Stimulated activated CD4-positive, alpha-beta T cell treated with anti-CD3 and anti-CD28 coated beads, Interleukin-15, amount 100 ng/mL, for 48 hours (primary cell): ENCODE results near the gene TMSB15A.
A peak's percentile ranks its signal among the peaks of the same experiment; 100 is the strongest.
"Not testable (repeated sequence)": the region's sequence is repeated elsewhere in the genome, so short reads cannot be mapped to it uniquely, and the experiment has no call there.

ENCODE experiments used
- DNase-seq, 2 donors: peaks; one replicate each; pipeline ENCODE4 v3.0.0-alpha.2; 2020; ENCODE audit warnings: low read depth in 2 of 2

TMSB15A gene

DNA sequence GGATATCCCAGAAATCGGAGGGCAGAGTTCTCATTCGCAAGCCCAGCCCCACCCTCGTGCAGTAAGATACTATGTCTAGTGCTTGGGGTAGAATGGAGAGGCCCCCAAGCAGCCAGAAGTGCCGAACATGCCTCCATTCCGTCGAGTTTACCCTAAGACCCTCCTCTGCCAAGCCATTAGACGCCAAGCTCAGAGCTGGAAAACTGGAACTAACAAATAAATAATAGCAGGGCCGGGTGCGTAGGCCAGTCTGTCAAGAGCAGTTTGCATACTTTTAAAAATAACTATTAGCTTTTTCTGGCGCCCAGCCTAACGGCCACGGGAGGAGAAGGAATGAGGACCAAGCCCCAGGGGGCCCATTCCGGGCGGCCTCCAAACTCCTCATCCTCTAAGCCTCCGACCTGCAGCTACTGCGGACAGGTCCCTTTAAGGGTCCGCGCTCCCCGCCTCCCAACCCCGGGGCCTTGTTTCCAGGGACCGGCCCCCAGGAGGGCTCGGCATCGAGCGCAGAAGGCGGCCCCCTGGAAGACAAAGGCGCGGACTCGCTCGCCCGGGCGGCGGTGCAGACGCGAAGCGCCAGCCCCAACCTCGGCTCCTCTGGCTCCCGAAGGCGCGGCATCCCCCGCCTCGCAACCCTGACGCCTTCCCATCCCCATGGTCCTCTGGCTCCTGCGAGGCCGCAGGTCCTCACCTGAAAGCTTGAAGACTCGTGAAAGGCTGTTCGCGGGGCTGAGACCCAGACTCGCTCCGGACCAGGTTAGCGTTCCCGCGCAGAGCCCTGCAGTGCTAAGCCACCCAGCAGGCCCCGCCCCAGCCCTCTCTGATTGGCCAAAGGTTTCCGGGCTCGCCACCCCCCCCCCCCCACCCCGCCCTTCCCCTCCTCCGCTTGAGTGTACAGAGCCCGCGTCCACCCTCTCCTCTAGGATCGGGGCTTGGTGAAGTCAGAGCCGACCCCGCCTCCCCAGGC is at the start of gene TMSB15A:
TSS of gene TMSB15A (minus strand) at position 765 of the 967 bp plus-strand sequence.
- DNase-seq: peak; percentile 16 to 38

DNA sequence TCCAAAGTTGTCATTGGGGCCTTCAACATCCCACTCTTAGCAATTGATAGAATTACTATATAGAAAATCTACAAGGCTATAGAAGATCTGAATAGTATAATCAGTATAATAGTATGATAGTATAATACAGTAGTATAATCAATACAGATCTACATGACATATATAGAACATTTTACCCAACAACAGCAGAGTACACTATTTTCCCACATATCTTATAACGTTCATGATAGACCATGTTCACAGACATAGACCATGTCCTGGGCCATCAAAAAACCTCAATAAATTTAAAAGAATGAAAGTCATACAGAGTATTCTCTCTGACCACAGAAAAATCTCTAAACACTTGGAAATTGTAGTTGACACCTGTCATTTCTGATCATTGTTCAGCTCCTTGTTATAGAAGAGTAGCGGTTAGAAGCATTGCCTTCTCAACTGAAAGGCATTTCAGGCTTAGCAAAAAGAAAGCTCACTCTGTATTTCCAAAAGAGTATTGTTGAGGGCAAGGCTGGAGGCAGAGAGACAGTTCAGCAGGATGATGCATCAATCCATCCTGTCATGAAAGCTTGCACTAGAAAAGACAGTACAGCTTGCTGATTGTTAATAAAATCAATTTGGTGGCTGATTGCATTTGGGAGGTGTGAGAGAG is 44.0 kb upstream of the TMSB15A start:
- no peak for DNase-seq

- DNase-seq: no peak
Observed at GRCh38 chrX:102558607-102559006, 42.1 kb upstream of the TMSB15A start.

DNA sequence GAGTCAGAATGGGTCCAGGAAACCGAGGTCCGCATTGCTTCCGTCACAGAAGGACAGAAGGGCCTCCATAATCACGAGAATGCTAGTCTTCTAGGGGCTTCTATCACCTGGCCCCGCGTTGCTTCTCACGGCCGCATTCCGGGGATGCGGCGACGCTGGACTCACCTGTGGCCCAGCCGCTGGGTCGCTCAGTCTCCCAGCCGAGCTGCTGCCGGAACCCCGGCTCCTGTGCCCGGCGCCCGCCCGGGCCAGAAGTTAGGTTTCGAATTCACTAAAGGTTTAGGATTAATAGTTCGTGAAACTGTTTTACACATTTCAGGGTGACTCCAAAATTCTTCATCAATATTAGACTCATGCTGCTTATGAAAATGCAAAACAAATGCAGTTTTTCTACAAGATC is 31.7 kb upstream of the TMSB15A start:
- DNase-seq: no peak

DNA sequence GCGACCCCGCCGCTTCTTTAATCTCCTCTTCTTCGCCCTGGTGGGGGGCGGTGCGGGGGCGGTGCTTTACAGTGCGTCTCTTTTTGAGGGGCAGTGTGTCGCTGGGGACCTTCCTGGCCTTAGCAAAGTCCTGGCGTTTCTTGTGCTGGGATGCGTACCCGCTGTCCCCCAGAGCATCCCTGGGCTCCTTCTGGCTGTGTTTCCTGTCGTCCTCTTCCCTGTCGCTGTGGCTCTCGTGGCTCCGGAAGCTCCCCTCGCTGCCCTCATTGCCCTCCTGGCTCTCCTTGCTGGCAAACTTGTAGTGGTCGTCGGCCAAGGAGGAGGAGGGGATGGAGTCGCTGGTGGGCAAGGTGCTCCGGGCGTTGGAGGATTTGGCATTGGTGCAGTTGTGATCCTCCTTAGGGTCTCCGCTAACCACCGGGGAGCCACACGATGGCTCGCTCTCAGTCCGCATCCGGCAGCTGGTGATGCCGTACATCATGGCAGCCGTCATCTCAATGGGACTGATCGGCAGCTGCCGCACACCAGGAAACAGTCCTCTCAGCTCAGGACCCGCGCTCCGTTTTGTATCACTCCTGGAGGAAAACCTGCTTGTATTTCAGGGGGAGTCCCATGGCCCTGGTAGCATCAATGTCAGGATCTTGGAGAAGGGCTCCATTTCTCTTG is 30.4 kb upstream of the TMSB15A start:
- no peak for DNase-seq

- not testable (repeated sequence) for DNase-seq
Observed at GRCh38 chrX:102546175-102546574, 29.6 kb upstream of the TMSB15A start.

- no peak for DNase-seq
Observed at GRCh38 chrX:102535958-102536357, 19.4 kb upstream of the TMSB15A start.

- DNase-seq: no peak
Observed at GRCh38 chrX:102517326-102517725, 787 bp upstream of the TMSB15A start.

GRCh38 chrX:102514536-102514935 is 2.0 kb downstream of the TMSB15A start:
- no peak for DNase-seq

GRCh38 chrX:102498732-102499131 is 17.8 kb downstream of the TMSB15A start:
- DNase-seq: no peak

GRCh38 chrX:102491766-102492165 is 24.8 kb downstream of the TMSB15A start:
- DNase-seq: no peak

DNA sequence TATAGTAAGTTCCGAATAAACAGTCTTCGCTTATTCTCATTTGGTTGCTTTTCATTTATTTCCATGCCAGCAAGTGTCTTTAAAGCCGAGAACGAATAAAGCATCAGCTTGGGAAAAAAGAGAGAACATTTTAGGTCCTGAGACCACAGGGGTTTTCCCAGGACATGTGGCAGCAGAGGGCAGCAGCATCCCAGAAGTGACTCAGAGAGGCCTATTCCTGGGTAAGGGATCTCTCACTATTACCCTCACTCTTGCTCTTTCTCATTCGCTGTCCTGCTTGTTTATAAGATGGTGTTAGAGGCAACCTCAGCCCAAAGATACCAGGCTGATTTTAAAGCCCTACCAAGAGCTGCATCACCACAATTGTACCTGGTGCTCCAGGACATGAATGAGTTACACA is 37.8 kb downstream of the TMSB15A start:
- not testable (repeated sequence) for DNase-seq

GRCh38 chrX:102471762-102472220 is 44.7 kb downstream of the TMSB15A start, which contains the start of gene TCP11X2:
TCP11X2 (minus strand) TSS chrX:102471812.
- DNase-seq: not testable (repeated sequence)

DNA sequence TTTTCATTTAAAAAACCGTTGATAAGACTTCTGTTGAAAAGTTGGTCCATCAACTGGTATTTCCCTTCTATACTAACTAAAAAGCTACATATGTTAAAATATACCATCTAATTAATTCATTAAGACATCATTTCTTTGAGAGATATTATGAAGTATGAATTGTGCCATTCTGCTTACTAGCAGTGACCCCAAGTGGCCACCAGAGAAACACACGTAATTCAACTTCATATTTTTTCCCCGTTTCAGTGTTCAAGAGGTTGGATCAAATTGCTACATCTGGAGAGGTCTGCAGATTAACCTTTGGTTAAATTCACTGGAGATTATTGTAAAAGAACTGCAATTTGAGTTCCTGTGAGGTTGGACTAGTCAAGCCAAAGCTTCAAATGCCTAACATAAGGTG is 46.3 kb downstream of the TMSB15A start:
- DNase-seq: not testable (repeated sequence)
